ENCODE results near the gene RBPMS2. TPM values are rescaled to one million over a fixed set of nuclear protein-coding genes. Genes with fewer than 3 reads are reported as not detected.
"Not testable (repeated sequence)": the region's sequence is repeated elsewhere in the genome, so short reads cannot be mapped to it uniquely, and the experiment has no call there.

The RBPMS2 gene
- total and polyA plus RNA-seq, 7 experiments from 2014 or later = 1.2 TPM; not detected in 6

GRCh38 chr15:64743691-64744090 is 31.7 kb downstream of the RBPMS2 start:
- DNase-seq = no peak
- ChIA-PET CTCF (no interaction called here), POLR2A (no interaction called here)
- H3K9me3 ChIP-seq (ENCODE audit: control insufficient read depth in 2 of 3, low read length in 3 of 3) = no peaks in the 10 kb centered on the region
- intact Hi-C loops (cut with micrococcal nuclease) = no loop called here
- no peaks in the 10 kb centered on the region for H3K9me3 Mint-ChIP-seq
- peaks cover 0 to 18% (median 9%) of the 10 kb centered on the region in 5 donors for H3K27me3 Mint-ChIP-seq
- H3K4me3 ChIP-seq (ENCODE audit: low read length) = no peak overlapping the region
- H3K27ac ChIP-seq (ENCODE audit: low read depth, low read length) = no peak overlapping the region
- ATAC-seq = no peak
- H3K36me3 Mint-ChIP-seq = no peaks in the 10 kb centered on the region
- H3K36me3 ChIP-seq (ENCODE audit: control insufficient read depth in 2 of 3, insufficient read depth in 3 of 3, low read length in 3 of 3) = no peaks in the 10 kb centered on the region
- no peak overlapping the region for H3K27ac Mint-ChIP-seq
- no peak overlapping the region for H3K4me3 Mint-ChIP-seq
- H3K27me3 ChIP-seq (ENCODE audit: control insufficient read depth in 2 of 2, insufficient read depth in 2 of 2, low read length in 2 of 2) = no peaks in the 10 kb centered on the region
- H3K4me1 ChIP-seq (ENCODE audit: control insufficient read depth in 2 of 2, insufficient read depth in 2 of 2, low read length in 2 of 2) = no peaks in the 10 kb centered on the region
- H3K4me1 Mint-ChIP-seq = no peaks in the 10 kb centered on the region

- DNase-seq (no peak), ATAC-seq (no peak)
- Mint-ChIP-seq H3K4me1 (no peaks in the 10 kb centered on the region), H3K27ac (no peak overlapping the region), H3K4me3 (no peak overlapping the region), H3K9me3 (no peaks in the 10 kb centered on the region), H3K27me3 (peaks cover 0 to 18% (median 9%) of the 10 kb centered on the region in 5 donors), H3K36me3 (no peaks in the 10 kb centered on the region)
- Histone ChIP-seq H3K9me3 (ENCODE audit: control insufficient read depth in 2 of 3, low read length in 3 of 3) (no peaks in the 10 kb centered on the region), H3K27ac (ENCODE audit: low read depth, low read length) (no peak overlapping the region), H3K36me3 (ENCODE audit: control insufficient read depth in 2 of 3, insufficient read depth in 3 of 3, low read length in 3 of 3) (no peaks in the 10 kb centered on the region), H3K4me1 (ENCODE audit: control insufficient read depth in 2 of 2, insufficient read depth in 2 of 2, low read length in 2 of 2) (no peaks in the 10 kb centered on the region), H3K4me3 (ENCODE audit: low read length) (no peak overlapping the region), H3K27me3 (ENCODE audit: control insufficient read depth in 2 of 2, insufficient read depth in 2 of 2, low read length in 2 of 2) (no peaks in the 10 kb centered on the region)
- intact Hi-C loops (cut with micrococcal nuclease) = no loop called here
- ChIA-PET POLR2A (no interaction called here), CTCF (interaction anchor here (0.8 kb wide), 1 partner anchor 9 kb away, joined by 3 read pairs; no protein-coding TSS in a partner anchor)
These were observed 32.5 kb downstream of the RBPMS2 start for GRCh38 chr15:64742921-64743320.

DNA sequence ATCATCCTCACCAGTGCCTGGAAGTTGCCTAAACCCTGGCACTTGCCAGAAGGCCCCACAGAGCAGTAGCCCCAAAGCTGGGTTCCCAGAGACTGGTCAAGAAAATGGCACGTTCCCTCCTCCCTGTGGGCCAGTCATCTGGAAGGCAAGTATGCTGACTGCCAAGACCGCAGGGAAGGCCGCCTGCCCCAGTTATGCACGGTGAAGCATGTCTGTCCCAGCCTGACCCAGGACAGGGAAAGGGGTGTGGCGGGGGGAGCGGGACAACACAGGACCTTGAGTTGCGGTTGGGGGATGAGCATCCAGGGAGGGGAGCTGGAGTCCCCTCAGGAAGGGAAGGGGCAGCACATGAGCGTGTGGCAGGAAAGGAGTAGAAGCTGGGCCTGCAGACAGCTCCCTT is 33.0 kb downstream of the RBPMS2 start:
- ATAC-seq = no peak
- Histone ChIP-seq H3K9me3 (ENCODE audit: control insufficient read depth in 2 of 3, low read length in 3 of 3) (no peaks in the 10 kb centered on the region), H3K4me1 (ENCODE audit: control insufficient read depth in 2 of 2, insufficient read depth in 2 of 2, low read length in 2 of 2) (no peaks in the 10 kb centered on the region), H3K36me3 (ENCODE audit: control insufficient read depth in 2 of 3, insufficient read depth in 3 of 3, low read length in 3 of 3) (no peaks in the 10 kb centered on the region), H3K27me3 (ENCODE audit: control insufficient read depth in 2 of 2, insufficient read depth in 2 of 2, low read length in 2 of 2) (no peaks in the 10 kb centered on the region), H3K27ac (ENCODE audit: low read depth, low read length) (no peak overlapping the region), H3K4me3 (ENCODE audit: low read length) (no peak overlapping the region)
- POLR2A ChIA-PET = no interaction called here
- intact Hi-C loops (cut with micrococcal nuclease) = no loop called here
- Mint-ChIP-seq H3K9me3 (no peaks in the 10 kb centered on the region), H3K36me3 (no peaks in the 10 kb centered on the region), H3K27ac (no peak overlapping the region), H3K27me3 (peaks cover 0 to 13% (median 5%) of the 10 kb centered on the region in 5 donors), H3K4me1 (no peaks in the 10 kb centered on the region), H3K4me3 (no peak overlapping the region)
- CTCF ChIA-PET = no interaction called here
- DNase-seq = no peak

- H3K36me3 Mint-ChIP-seq; H3K4me1 Mint-ChIP-seq; POLR2A ChIA-PET; H3K9me3 Mint-ChIP-seq; CTCF ChIA-PET; H3K4me3 ChIP-seq (ENCODE audit: low read length); intact Hi-C loops (cut with micrococcal nuclease); H3K36me3 ChIP-seq (ENCODE audit: control insufficient read depth in 2 of 3, insufficient read depth in 3 of 3, low read length in 3 of 3); H3K27me3 ChIP-seq (ENCODE audit: control insufficient read depth in 2 of 2, insufficient read depth in 2 of 2, low read length in 2 of 2); H3K27ac Mint-ChIP-seq; H3K27me3 Mint-ChIP-seq; H3K4me3 Mint-ChIP-seq; H3K9me3 ChIP-seq (ENCODE audit: control insufficient read depth in 2 of 3, low read length in 3 of 3); H3K4me1 ChIP-seq (ENCODE audit: control insufficient read depth in 2 of 2, insufficient read depth in 2 of 2, low read length in 2 of 2); ATAC-seq; DNase-seq; H3K27ac ChIP-seq (ENCODE audit: low read depth, low read length): not testable (repeated sequence)
These were observed 33.7 kb downstream of the RBPMS2 start for GRCh38 chr15:64741708-64742107.

DNA sequence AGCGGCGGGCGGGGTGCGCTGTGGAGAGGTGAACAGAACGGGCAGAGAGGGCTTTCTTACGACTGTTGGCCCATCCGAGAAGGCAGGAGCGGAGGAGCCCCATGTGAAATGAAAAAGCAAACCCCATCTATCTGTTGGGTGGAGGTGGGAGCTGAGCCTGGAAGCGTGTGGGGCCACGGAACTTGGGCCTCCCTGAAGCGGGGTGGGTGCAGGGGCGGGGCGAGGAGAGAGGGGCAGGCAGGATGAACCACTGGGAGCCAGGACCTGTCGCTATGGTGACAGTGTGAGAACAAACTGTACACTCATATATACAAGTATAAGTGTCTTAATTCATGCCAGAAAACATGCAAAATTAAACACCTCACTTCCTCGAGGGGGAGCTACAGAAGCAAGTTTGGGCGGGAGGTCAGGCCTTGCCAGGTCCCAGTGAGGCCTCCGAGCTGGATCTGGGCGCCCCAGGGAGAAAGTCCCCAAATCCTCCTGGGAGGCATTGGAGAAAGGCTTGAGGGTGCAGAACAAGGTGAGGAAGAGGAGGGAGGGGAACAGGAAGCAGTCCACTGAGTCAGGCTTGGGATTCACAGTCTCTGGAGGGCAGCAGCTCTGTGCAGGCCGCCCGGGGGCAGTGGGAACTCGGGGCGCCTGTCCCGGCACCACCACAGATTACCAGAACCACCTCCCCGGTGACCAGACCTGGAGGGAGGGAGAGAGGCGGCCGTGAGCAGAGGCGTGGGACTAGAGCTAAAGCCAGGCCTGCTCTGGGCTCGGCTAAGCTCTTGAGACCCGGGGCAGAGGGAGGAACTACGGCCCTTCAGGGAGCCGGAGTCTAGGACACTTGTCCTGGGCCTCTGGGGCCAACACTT is 34.8 kb downstream of the RBPMS2 start:
- no peaks in the 10 kb centered on the region for H3K9me3 ChIP-seq (ENCODE audit: control insufficient read depth in 2 of 3, low read length in 3 of 3)
- no peak for ATAC-seq
- H3K36me3 ChIP-seq (ENCODE audit: control insufficient read depth in 2 of 3, insufficient read depth in 3 of 3, low read length in 3 of 3) = no peaks in the 10 kb centered on the region
- Mint-ChIP-seq H3K27me3 (no peaks in the 10 kb centered on the region), H3K27ac (no peak overlapping the region), H3K4me3 (no peak overlapping the region), H3K36me3 (no peaks in the 10 kb centered on the region), H3K9me3 (no peaks in the 10 kb centered on the region), H3K4me1 (no peaks in the 10 kb centered on the region)
- intact Hi-C loops (cut with micrococcal nuclease) = no loop called here
- H3K4me1 ChIP-seq (ENCODE audit: control insufficient read depth in 2 of 2, insufficient read depth in 2 of 2, low read length in 2 of 2) = no peaks in the 10 kb centered on the region
- H3K4me3 ChIP-seq (ENCODE audit: low read length) = no peak overlapping the region
- DNase-seq = no peak
- H3K27ac ChIP-seq (ENCODE audit: low read depth, low read length) = no peak overlapping the region
- H3K27me3 ChIP-seq (ENCODE audit: control insufficient read depth in 2 of 2, insufficient read depth in 2 of 2, low read length in 2 of 2) = no peaks in the 10 kb centered on the region
- ChIA-PET POLR2A (no interaction called here), CTCF (no interaction called here)

DNA sequence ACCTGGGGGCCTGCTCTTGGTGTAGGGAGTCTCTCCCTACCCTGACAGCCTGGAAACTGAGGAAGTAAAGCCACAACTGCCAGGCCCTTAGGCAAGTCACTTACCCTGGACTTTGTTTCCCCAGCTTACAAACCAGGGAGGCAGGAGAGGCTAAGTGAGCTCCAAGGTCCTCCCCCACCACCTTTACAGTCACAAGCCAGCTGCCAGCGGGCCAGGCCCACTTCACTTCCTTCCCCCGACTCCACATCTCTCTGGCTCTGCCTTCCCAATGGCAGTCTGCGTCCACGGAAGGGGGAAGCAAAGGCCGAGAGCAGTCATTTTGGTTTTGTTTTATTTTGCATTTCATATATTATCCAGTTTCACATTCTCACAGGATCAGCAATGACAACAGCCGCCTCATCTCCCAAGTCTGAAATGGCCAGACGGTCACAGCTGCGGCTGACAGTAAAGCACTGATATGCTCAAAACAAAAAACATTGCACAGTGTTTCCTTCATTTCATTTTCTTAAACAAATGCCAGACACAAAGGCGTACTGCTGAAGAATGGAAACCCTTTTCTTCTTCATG is 35.7 kb downstream of the RBPMS2 start:
- ATAC-seq = no peak
- Mint-ChIP-seq H3K4me1 (no peaks in the 10 kb centered on the region), H3K9me3 (no peaks in the 10 kb centered on the region), H3K27me3 (no peaks in the 10 kb centered on the region), H3K27ac (peak overlapping the region in 1 of 9 donors; percentile 46), H3K4me3 (no peak overlapping the region), H3K36me3 (no peaks in the 10 kb centered on the region)
- no peak overlapping the region for H3K27ac ChIP-seq (ENCODE audit: low read depth, low read length)
- CTCF ChIA-PET = no interaction called here
- no peaks in the 10 kb centered on the region for H3K36me3 ChIP-seq (ENCODE audit: control insufficient read depth in 2 of 3, insufficient read depth in 3 of 3, low read length in 3 of 3)
- POLR2A ChIA-PET = no interaction called here
- no peaks in the 10 kb centered on the region for H3K4me1 ChIP-seq (ENCODE audit: control insufficient read depth in 2 of 2, insufficient read depth in 2 of 2, low read length in 2 of 2)
- intact Hi-C loops (cut with micrococcal nuclease) = no loop called here
- H3K4me3 ChIP-seq (ENCODE audit: low read length) = no peak overlapping the region
- no peaks in the 10 kb centered on the region for H3K9me3 ChIP-seq (ENCODE audit: control insufficient read depth in 2 of 3, low read length in 3 of 3)
- H3K27me3 ChIP-seq (ENCODE audit: control insufficient read depth in 2 of 2, insufficient read depth in 2 of 2, low read length in 2 of 2) = no peaks in the 10 kb centered on the region
- no peak for DNase-seq

DNA sequence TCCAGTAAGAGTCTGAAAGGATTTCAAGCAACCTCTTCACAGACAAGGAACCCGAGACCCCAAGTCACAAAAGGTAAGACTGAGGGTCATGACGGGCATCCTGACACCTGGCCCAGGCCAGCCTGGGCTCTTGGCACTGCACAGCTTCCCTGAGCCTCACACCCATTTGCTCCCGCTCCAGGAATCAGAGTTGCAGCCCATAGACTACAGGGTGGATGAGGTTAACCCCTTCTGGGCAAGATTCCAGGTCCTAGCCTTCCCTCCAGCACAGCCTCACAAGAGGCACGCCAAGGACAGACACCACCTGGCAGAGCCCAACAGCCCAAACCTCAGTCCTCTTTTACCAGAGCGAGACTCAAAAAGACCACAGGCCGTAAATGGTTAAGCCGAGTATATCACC is 36.2 kb downstream of the RBPMS2 start:
- Mint-ChIP-seq H3K27me3 (no peaks in the 10 kb centered on the region), H3K9me3 (no peaks in the 10 kb centered on the region), H3K27ac (no peak overlapping the region), H3K36me3 (no peaks in the 10 kb centered on the region), H3K4me3 (no peak overlapping the region), H3K4me1 (no peaks in the 10 kb centered on the region)
- no peaks in the 10 kb centered on the region for H3K27me3 ChIP-seq (ENCODE audit: control insufficient read depth in 2 of 2, insufficient read depth in 2 of 2, low read length in 2 of 2)
- no peaks in the 10 kb centered on the region for H3K36me3 ChIP-seq (ENCODE audit: control insufficient read depth in 2 of 3, insufficient read depth in 3 of 3, low read length in 3 of 3)
- no peak overlapping the region for H3K27ac ChIP-seq (ENCODE audit: low read depth, low read length)
- POLR2A ChIA-PET = no interaction called here
- no peaks in the 10 kb centered on the region for H3K9me3 ChIP-seq (ENCODE audit: control insufficient read depth in 2 of 3, low read length in 3 of 3)
- ATAC-seq (no peak), DNase-seq (no peak)
- CTCF ChIA-PET = no interaction called here
- no peak overlapping the region for H3K4me3 ChIP-seq (ENCODE audit: low read length)
- no peaks in the 10 kb centered on the region for H3K4me1 ChIP-seq (ENCODE audit: control insufficient read depth in 2 of 2, insufficient read depth in 2 of 2, low read length in 2 of 2)
- intact Hi-C loops (cut with micrococcal nuclease) = no loop called here
